ENCODE results near the gene TMEM231. TPM values are rescaled to one million over a fixed set of nuclear protein-coding genes. Genes with fewer than 3 reads are reported as not detected.

The TMEM231 gene
- total and polyA plus RNA-seq, 9 of the 15 experiments (the other 6 are each of a cell fraction or from before 2014, with no cell fraction given) = 1.6 to 27.6 (median 9.1) TPM

GRCh38 chr16:75491876-75492275 lies 64.2 kb downstream of the TMEM231 start (continued):
- TF ChIP-seq MGA (IDR thresholded peaks at IDR 0.05) = no peak
- no peak for TF ChIP-seq FOXO4 (CRISPR knock-in tag; IDR thresholded peaks at IDR 0.05)
- TF ChIP-seq MTA1 (IDR thresholded peaks at IDR 0.05; ENCODE audit: borderline replicate concordance) = no peak
- TF ChIP-seq ZBTB12 (CRISPR knock-in tag; IDR thresholded peaks at IDR 0.05) = no peak
- TF ChIP-seq PHB (CRISPR knock-in tag; IDR thresholded peaks at IDR 0.05) = no peak
- no peak for TF ChIP-seq GTF2A2 (tag; IDR thresholded peaks at IDR 0.05)
- TF ChIP-seq ZNF224 (CRISPR knock-in tag; IDR thresholded peaks at IDR 0.05) = no peak
